Measurements from ENCODE around the gene CRYBB1. TPM values are rescaled to one million over a fixed set of nuclear protein-coding genes. Genes with fewer than 3 reads are reported as not detected.
A peak's percentile ranks its signal among the peaks of the same experiment; 100 is the strongest.

CRYBB1 gene
- total RNA-seq, 1 donor from 2014 or later = 0.99 TPM

GRCh38 chr22:26577081-26577480, 40.7 kb downstream of the CRYBB1 start:
- DNase-seq = no peak

GRCh38 chr22:26576026-26576680, 41.7 kb downstream of the CRYBB1 start:
- peak; percentile 65 for DNase-seq

- no peak for DNase-seq
These were observed 43.7 kb downstream of the CRYBB1 start for GRCh38 chr22:26574001-26574723.

- DNase-seq = no peak
These were observed 44.7 kb downstream of the CRYBB1 start for GRCh38 chr22:26573026-26573662.

- DNase-seq = no peak
These were observed 46.8 kb downstream of the CRYBB1 start for GRCh38 chr22:26570864-26571525.

- DNase-seq = no peak
These were observed 47.7 kb downstream of the CRYBB1 start for GRCh38 chr22:26570115-26570514.

- peak; percentile 24 for DNase-seq
These were observed 49.6 kb downstream of the CRYBB1 start for GRCh38 chr22:26568207-26568706.

- no peak for DNase-seq
These were observed 50.2 kb downstream of the CRYBB1 start for GRCh38 chr22:26567610-26568009.

GRCh38 chr22:26566994-26567393, 50.8 kb downstream of the CRYBB1 start:
- DNase-seq = no peak

GRCh38 chr22:26565889-26566288, 51.9 kb downstream of the CRYBB1 start:
- no peak for DNase-seq

GRCh38 chr22:26565181-26565580, 52.6 kb downstream of the CRYBB1 start:
- DNase-seq = no peak

GRCh38 chr22:26564672-26565071, 53.2 kb downstream of the CRYBB1 start:
- DNase-seq = no peak

- DNase-seq = no peak
These were observed 53.6 kb downstream of the CRYBB1 start for GRCh38 chr22:26564181-26564580.

- no peak for DNase-seq
These were observed 54.8 kb downstream of the CRYBB1 start for GRCh38 chr22:26563022-26563421.

- DNase-seq = no peak
These were observed 55.9 kb downstream of the CRYBB1 start for GRCh38 chr22:26561756-26562417.

- DNase-seq = no peak
These were observed 57.8 kb downstream of the CRYBB1 start for GRCh38 chr22:26559961-26560575.

GRCh38 chr22:26558248-26558895, 59.5 kb downstream of the CRYBB1 start:
- DNase-seq = no peak

GRCh38 chr22:26556904-26557303, 60.9 kb downstream of the CRYBB1 start:
- DNase-seq = no peak

- no peak for DNase-seq
These were observed 62.3 kb downstream of the CRYBB1 start for GRCh38 chr22:26555478-26555877.

- DNase-seq = no peak
These were observed 62.9 kb downstream of the CRYBB1 start for GRCh38 chr22:26554956-26555355.
